GM21367 (cell line): ENCODE measurements around the gene ADCY2.

Experiments
- ATAC-seq: cut with Tn5 transposase; IDR thresholded peaks from one replicate; pipeline ENCODE4 v1.9.1; 2021; ENCODE audit not compliant: unreplicated experiment

The ADCY2 gene

GRCh38 chr5:7714697-7715096, 318.8 kb downstream of the ADCY2 start:
- ATAC-seq: no peak

- no peak for ATAC-seq
Measured at GRCh38 chr5:7717691-7718090, 321.8 kb downstream of the ADCY2 start.

GRCh38 chr5:7728076-7728475, 332.1 kb downstream of the ADCY2 start:
- ATAC-seq: no peak

GRCh38 chr5:7741415-7742065, 345.6 kb downstream of the ADCY2 start:
- no peak for ATAC-seq

GRCh38 chr5:7742241-7742656, 346.3 kb downstream of the ADCY2 start:
- no peak for ATAC-seq

GRCh38 chr5:7745882-7746610, 350.1 kb downstream of the ADCY2 start:
- ATAC-seq: no peak

- no peak for ATAC-seq
Measured at GRCh38 chr5:7747728-7748127, 351.8 kb downstream of the ADCY2 start.

GRCh38 chr5:7749626-7750025, 353.7 kb downstream of the ADCY2 start:
- no peak for ATAC-seq

- no peak for ATAC-seq
Measured at GRCh38 chr5:7751874-7752273, 355.9 kb downstream of the ADCY2 start.

GRCh38 chr5:7753181-7753580, 357.2 kb downstream of the ADCY2 start:
- ATAC-seq: no peak

- no peak for ATAC-seq
Measured at GRCh38 chr5:7753596-7753995, 357.7 kb downstream of the ADCY2 start.

GRCh38 chr5:7754490-7754889, 358.6 kb downstream of the ADCY2 start:
- ATAC-seq: no peak

GRCh38 chr5:7754997-7755596, 359.2 kb downstream of the ADCY2 start:
- peak; percentile 96 for ATAC-seq

- no peak for ATAC-seq
Measured at GRCh38 chr5:7755958-7756357, 360.0 kb downstream of the ADCY2 start.

GRCh38 chr5:7756453-7756852, 360.5 kb downstream of the ADCY2 start:
- ATAC-seq: no peak

- no peak for ATAC-seq
Measured at GRCh38 chr5:7759257-7759871, 363.4 kb downstream of the ADCY2 start.

- ATAC-seq: no peak
Measured at GRCh38 chr5:7759951-7760580, 364.1 kb downstream of the ADCY2 start.

- ATAC-seq: no peak
Measured at GRCh38 chr5:7762267-7762666, 366.3 kb downstream of the ADCY2 start.

- no peak for ATAC-seq
Measured at GRCh38 chr5:7763621-7764072, 367.7 kb downstream of the ADCY2 start.

- no peak for ATAC-seq
Measured at GRCh38 chr5:7764452-7764851, 368.5 kb downstream of the ADCY2 start.

- no peak for ATAC-seq
Measured at GRCh38 chr5:7770436-7770835, 374.5 kb downstream of the ADCY2 start.
